NOMO-1 treated with DMSO at 0.1 percent for 48 hours (cell line): ENCODE data around the gene MX2.

Experiments used
- DNase-seq: peaks from one replicate; lab custom pipeline; 2025; ENCODE audit not compliant: unreplicated experiment; lab: John Stamatoyannopoulos, UW

Gene MX2

GRCh38 chr21:41378849-41379248, 17.0 kb downstream of the MX2 start:
- DNase-seq, result no peak

GRCh38 chr21:41379901-41380300, 18.1 kb downstream of the MX2 start:
- DNase-seq, result no peak

- DNase-seq, result no peak
Measured at GRCh38 chr21:41381731-41382130, 19.9 kb downstream of the MX2 start.

DNA sequence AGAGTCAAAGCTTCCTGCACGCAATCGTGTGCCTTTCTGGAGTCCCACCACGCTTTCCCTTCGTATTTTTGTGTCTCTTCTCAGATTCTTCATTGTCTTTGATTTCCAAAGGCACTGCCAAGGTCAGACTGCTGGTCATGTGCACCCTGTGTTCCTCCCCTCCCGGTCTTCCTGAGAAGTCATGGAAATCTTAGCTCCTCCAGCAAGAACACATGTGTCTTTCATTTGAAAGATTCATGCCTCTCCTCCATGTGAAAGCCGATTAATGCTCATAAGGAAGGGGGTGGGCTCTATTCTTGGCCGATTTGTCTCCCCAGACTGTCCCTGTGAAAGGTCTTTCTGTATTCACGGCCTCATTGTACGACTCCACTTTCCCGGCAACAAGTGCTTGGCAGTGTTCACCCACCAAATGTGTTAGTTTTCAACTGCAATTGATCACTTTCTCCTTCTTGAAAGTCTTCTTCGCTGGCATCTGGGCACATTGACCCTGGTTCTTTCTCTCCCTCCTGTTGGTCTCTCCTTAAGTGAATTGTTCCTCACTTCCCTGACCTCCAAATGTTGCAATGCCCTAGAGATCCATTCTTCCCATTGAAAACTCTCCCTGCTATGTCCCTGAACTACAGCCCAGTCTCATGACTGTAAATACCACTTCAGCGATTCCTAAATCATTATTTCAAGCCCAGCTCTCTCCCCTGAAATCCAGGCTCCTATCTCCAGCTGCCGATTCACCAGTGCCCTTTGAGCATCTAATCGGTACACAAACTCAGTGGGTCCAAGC, 25.4 kb downstream of the MX2 start:
- DNase-seq, result no peak

DNA sequence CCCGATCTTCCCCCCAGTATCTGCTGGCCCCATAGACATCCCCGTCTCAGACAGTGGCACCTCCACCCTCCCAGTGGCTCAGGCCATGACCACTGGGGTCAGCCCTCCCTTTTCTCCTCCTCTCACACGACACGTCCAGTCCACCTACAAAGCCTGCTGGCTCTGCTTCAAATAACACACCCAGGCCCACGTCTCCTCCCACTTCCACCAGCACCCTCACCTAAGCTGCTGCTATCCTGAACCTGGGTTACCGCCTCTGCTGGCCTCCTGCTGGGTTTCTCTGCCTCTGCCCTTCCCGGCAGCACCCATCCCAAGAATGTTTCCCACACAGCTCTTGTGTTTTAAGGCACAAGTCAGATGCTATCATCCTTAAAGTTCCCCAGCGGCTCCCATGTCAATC, 26.0 kb downstream of the MX2 start:
- DNase-seq, result no peak

- DNase-seq, result no peak
Measured at GRCh38 chr21:41388259-41388658, 26.4 kb downstream of the MX2 start.

DNA sequence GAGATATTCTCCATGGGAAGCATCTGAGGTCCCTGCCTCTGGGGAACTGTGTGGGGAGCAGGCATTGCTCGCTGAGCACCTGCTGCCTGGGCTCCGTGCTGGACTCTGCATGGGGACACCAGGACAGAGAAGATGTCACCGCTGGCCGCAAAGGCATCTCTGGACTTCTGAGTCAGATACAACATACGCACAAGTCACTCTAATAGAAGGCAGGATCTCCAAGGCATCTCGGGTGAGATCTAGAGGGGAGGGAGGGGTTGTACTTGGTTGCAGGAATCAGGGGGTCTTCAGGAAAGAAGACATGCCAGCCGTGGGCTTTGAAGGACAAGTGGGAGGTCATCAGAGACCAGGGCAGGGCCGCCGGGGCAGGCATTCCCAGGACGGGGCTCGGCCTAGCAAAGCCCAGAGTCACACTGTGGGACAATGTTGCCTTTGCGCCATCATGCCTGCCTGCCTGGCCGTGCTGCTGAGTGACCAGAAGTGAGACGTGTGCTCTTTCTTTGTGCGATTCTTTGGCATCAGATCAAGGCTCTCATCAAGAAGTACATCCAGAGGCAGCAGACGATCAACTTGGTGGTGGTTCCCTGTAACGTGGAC, 28.3 kb downstream of the MX2 start:
- DNase-seq, result no peak

DNA sequence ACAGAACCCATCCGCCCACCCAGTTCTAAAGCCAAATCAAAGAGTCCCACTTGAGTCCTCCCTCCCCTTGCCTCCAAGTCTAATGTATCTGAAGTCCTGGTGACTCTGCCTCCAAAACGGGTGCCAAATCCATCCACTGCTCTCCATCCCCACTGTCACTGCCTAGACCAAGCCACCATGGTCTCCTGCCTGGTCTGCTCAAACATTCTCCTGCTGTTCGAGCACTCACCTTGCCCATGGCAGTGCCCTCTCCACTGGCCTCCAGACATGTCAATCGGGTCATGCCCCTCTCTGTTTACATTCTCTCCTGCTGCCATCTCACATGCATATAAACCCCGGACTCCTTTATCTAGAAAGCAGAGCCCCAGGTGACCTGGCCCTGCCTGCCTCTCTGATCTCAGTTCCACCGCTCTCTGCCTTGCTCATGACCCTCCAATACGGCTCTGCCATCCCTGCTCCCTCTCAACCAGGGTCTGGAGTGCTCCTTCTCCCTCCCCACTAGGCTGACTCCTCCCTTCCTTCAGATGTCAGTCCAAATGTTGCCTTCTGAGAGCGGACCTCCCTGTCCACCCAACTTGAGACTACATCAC, 32.1 kb downstream of the MX2 start:
- DNase-seq, result no peak

GRCh38 chr21:41396558-41397075, 34.8 kb downstream of the MX2 start:
- peak; percentile 78 for DNase-seq

- DNase-seq, result no peak
Measured at GRCh38 chr21:41397471-41397891, 35.7 kb downstream of the MX2 start.

DNA sequence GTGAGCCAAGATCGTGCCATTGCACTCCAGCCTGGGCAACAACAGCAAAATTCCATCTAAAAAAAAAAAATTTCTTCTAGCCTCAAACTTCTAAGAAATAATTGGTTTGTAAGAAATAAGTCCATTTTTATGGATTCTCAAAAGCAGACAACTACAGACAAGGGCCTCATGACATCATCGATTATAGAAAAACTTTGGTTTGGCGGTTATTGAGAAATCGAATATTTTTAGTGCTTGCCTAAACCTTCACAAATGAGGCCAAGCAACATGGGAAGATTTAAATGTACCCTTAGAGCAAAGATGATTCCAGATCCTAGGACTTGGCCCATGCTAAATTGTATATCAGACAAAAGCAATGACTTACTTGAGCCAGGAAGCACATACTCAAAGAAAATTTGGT, 36.4 kb downstream of the MX2 start:
- DNase-seq, result no peak

- no peak for DNase-seq
Measured at GRCh38 chr21:41398831-41399230, 37.0 kb downstream of the MX2 start.

DNA sequence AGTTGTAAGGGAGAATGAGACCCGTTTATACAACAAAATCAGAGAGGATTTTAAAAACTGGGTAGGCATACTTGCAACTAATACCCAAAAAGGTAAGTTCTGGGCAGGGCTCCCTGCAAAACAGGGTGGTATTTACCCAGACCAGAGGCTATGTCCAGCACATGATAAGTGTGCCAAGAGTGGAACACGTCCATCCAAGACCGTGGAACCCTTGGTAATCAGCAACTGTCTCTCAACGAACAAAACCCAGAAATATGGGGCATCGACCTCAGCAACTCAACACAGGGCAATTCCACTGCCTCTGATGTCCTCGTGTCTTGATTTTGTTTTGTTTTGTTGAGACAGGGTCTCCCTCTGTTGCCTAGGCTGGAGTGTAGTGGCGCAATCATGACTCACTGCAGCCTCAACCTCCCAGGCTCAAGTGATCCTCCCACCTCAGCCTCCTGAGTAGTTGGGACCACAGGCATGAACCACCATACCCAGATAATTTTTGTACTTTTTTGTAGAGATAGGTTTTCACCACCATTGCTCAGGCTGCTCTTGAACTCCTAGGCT, 37.5 kb downstream of the MX2 start:
- no peak for DNase-seq

- no peak for DNase-seq
Measured at GRCh38 chr21:41402231-41402630, 40.4 kb downstream of the MX2 start.

DNA sequence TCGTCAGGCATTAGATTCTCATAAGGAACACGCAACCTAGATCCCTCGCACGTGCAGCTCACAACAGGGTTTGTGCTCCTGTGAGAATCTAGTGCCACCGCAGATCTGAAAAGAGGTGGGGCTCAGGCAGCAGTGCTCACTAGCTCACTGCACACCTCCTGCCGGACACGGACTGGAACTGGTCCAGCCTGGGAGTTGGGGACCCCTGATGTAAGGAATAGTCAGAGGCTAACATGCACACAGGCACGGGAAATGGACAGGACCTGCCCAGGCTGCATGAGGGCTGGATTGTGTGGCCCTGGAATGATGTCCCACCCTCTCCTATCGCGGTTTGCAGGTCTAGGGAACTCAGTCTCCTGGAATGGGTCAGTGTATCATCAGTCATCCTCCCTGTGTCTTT, 41.0 kb downstream of the MX2 start:
- no peak for DNase-seq

GRCh38 chr21:41403331-41403730, 41.5 kb downstream of the MX2 start:
- DNase-seq, result no peak

DNA sequence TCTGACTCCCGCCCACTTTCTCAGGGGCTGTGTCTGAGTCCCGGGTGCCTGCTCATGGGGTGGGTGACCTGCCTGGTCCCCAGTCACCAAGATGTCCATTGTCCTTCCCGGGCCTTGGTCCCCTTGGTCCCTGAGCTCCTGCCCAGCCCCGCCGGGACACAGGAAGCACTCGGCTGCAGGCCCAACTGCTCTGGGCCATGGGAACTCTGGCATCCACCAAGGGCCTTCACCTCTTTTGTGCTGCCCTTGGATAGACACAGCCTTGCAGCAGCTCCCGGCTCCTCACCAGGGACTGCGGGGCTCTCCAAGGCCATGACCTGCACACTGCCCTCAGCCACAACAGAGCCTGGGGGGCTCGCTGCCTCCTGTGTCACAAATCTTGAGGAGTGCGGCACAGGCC, 42.1 kb downstream of the MX2 start:
- no peak for DNase-seq

DNA sequence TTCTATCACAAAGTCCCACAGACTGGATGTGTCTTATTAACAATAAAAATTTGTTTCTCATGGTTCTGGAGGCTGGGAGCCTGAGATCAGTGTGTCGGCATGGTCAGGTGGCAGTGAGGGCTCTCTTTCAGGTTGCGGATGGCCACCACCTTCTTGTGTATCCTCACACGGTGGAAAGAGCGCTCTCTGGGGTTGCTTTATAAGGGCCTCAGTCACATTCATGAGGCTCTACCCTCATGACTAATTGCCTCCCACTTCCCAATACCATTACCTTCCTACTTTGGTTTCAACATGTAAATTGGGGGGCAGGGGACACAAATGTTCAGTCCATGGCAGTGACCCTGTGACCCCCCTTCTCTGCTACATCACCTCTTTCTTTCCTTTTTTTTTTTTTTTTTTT, 43.5 kb downstream of the MX2 start:
- no peak for DNase-seq

DNA sequence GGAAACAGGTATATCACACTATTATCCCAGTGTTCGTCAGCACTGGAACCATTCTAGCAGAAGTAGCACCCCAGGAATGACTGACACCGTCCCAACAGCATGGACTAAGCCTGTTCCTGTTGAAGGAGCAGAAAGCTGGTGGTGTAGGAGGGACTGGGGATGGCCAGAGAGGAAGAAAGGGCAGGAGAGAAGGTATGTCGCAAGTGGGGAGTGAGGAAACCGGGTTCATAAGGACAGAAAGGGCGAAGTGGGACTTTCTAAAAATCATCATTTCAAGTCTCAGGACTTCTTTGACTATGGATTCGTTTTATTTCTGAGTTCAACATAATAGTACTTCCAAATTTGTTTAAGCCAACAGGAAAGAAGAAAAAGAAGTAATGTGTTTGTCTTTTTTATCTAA, 44.5 kb downstream of the MX2 start:
- DNase-seq, result no peak

GRCh38 chr21:41407541-41408460, 46.0 kb downstream of the MX2 start:
- no peak for DNase-seq

DNA sequence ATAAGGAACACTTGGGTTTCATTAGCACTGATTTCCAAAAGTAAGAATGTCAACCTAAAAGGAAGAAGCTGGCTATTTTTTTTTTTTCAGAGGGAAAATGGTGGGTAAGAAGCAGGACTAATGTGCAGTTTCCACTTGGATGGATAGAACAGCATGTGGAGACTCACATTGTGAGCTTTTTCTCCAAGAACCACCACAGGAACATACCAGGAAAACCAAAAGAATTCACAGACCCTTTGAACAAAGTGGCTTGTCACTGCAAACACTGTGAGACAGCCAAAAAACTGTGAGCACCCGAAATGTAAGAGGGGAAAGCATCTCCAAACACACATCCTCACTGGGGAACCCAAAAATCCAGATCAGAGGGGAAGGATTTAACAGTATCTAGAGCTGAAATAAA, 48.5 kb downstream of the MX2 start:
- DNase-seq, result no peak
